ENCODE data around the gene SMAD4. TPM values are rescaled to one million over a fixed set of nuclear protein-coding genes. Genes with fewer than 3 reads are reported as not detected.

Gene SMAD4
- polyA plus RNA-seq, 3 donors: 21.0 to 34.0 (median 29.1) TPM

DNA sequence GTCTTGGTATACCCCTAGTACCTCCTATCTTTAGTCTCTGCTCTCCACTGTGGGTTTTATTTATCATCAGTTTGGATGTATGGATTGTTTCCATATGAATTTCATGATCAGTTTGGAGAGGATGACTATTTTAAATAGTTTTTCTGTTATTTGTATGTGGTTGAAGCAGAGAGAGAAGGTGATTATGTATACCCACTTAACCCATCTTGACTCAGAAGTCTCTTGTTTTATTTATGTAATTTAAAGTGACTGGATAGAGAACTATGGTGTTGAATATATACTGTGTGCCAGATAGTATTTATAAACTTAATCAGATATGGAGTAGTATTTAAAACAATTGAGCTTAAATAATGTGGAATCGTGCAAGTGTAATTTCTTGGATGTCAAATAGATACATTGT, 39.9 kb downstream of the SMAD4 start:
- 100% methylated on average over 1 of the region's 1 CpG for WGBS (ENCODE audit: insufficient coverage)
- TF ChIP-seq, protein P1, sequence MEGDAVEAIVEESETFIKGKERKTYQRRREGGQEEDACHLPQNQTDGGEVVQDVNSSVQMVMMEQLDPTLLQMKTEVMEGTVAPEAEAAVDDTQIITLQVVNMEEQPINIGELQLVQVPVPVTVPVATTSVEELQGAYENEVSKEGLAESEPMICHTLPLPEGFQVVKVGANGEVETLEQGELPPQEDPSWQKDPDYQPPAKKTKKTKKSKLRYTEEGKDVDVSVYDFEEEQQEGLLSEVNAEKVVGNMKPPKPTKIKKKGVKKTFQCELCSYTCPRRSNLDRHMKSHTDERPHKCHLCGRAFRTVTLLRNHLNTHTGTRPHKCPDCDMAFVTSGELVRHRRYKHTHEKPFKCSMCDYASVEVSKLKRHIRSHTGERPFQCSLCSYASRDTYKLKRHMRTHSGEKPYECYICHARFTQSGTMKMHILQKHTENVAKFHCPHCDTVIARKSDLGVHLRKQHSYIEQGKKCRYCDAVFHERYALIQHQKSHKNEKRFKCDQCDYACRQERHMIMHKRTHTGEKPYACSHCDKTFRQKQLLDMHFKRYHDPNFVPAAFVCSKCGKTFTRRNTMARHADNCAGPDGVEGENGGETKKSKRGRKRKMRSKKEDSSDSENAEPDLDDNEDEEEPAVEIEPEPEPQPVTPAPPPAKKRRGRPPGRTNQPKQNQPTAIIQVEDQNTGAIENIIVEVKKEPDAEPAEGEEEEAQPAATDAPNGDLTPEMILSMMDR (IDR thresholded peaks at IDR 0.05): no peak
- Histone ChIP-seq H3K4me3 (replicated peaks in 1 of 3; ENCODE audit: low read depth in 2 of 3, low read length in 3 of 3) (no peak overlapping the region), H2AFZ (ENCODE audit: insufficient read depth, low read depth, low read length, poor library complexity, severe bottlenecking) (no peak overlapping the region), H3K9me3 (replicated peaks in 1 of 2; ENCODE audit: control insufficient read depth in 1 of 2, insufficient read depth in 1 of 2, low read length in 2 of 2) (no peaks in the 10 kb centered on the region), H4K20me1 (ENCODE audit: insufficient read depth, low read length) (peaks cover 50% of the 10 kb centered on the region), H3K4me2 (replicated peaks; ENCODE audit: extremely low read depth, low read length, poor library complexity, severe bottlenecking) (no peak overlapping the region), H3K36me3 (replicated peaks in 1 of 2; ENCODE audit: control insufficient read depth in 1 of 2, insufficient read depth in 2 of 2, low read length in 2 of 2) (peaks cover 64 to 81% of the 10 kb centered on the region in 2 donors), H3K79me2 (ENCODE audit: insufficient read depth, low read length) (no peaks in the 10 kb centered on the region), H3K27me3 (ENCODE audit: control insufficient read depth in 2 of 2, insufficient read depth in 2 of 2, low read length in 2 of 2) (no peaks in the 10 kb centered on the region), H3K9ac (ENCODE audit: insufficient read depth, low read length, poor library complexity, severe bottlenecking) (no peak overlapping the region), H3K4me1 (ENCODE audit: control insufficient read depth in 1 of 2, insufficient read depth in 2 of 2, low read length in 2 of 2) (peaks cover 10 to 12% of the 10 kb centered on the region in 2 donors), H3K27ac (ENCODE audit: low read depth in 1 of 2, low read length in 2 of 2) (no peak overlapping the region)
- H3K27ac Mint-ChIP-seq: no peak overlapping the region
- H3K9me3 Mint-ChIP-seq: no peaks in the 10 kb centered on the region
- no peaks in the 10 kb centered on the region for H3K27me3 Mint-ChIP-seq (ENCODE audit: low read depth in 3 of 3)
- DNase-seq: no peak
- peaks cover 51 to 72% of the 10 kb centered on the region in 2 donors for H3K36me3 Mint-ChIP-seq
- peaks cover 16% of the 10 kb centered on the region for H3K4me1 Mint-ChIP-seq
- intact Hi-C loops (cut with micrococcal nuclease): no loop called here
- no peak overlapping the region for H3K4me3 Mint-ChIP-seq

- DNase-seq: no peak
- Histone ChIP-seq H3K4me3 (replicated peaks in 1 of 3; ENCODE audit: low read depth in 2 of 3, low read length in 3 of 3) (no peak overlapping the region), H2AFZ (ENCODE audit: insufficient read depth, low read depth, low read length, poor library complexity, severe bottlenecking) (no peak overlapping the region), H4K20me1 (ENCODE audit: insufficient read depth, low read length) (peaks cover 56% of the 10 kb centered on the region), H3K36me3 (replicated peaks in 1 of 2; ENCODE audit: control insufficient read depth in 1 of 2, insufficient read depth in 2 of 2, low read length in 2 of 2) (peaks cover 58 to 75% of the 10 kb centered on the region in 2 donors), H3K4me2 (replicated peaks; ENCODE audit: extremely low read depth, low read length, poor library complexity, severe bottlenecking) (no peak overlapping the region), H3K79me2 (ENCODE audit: insufficient read depth, low read length) (peaks cover 4% of the 10 kb centered on the region), H3K4me1 (ENCODE audit: control insufficient read depth in 1 of 2, insufficient read depth in 2 of 2, low read length in 2 of 2) (peaks cover 11 to 15% of the 10 kb centered on the region in 2 donors), H3K27me3 (ENCODE audit: control insufficient read depth in 2 of 2, insufficient read depth in 2 of 2, low read length in 2 of 2) (no peaks in the 10 kb centered on the region), H3K9me3 (replicated peaks in 1 of 2; ENCODE audit: control insufficient read depth in 1 of 2, insufficient read depth in 1 of 2, low read length in 2 of 2) (no peaks in the 10 kb centered on the region), H3K9ac (ENCODE audit: insufficient read depth, low read length, poor library complexity, severe bottlenecking) (no peak overlapping the region), H3K27ac (ENCODE audit: low read depth in 1 of 2, low read length in 2 of 2) (no peak overlapping the region)
- Mint-ChIP-seq H3K27ac (no peak overlapping the region), H3K4me1 (peaks cover 18% of the 10 kb centered on the region), H3K4me3 (no peak overlapping the region), H3K9me3 (no peaks in the 10 kb centered on the region), H3K36me3 (peaks cover 46 to 66% of the 10 kb centered on the region in 2 donors), H3K27me3 (ENCODE audit: low read depth in 3 of 3) (no peaks in the 10 kb centered on the region)
- intact Hi-C loops (cut with micrococcal nuclease): no loop called here
- WGBS (ENCODE audit: insufficient coverage): no CpG with 5 or more reads among the region's 2 CpGs
- TF ChIP-seq, protein P1 (IDR thresholded peaks at IDR 0.05): no peak
These were observed 40.5 kb downstream of the SMAD4 start for GRCh38 chr18:51070545-51070944.
